Midbrain (tissue), 1 donor: ENCODE results near the gene KCNIP3.
A peak's percentile ranks its signal among the peaks of the same experiment; 100 is the strongest.

Experiments used
- DNase-seq: peaks from one replicate; lab custom pipeline; 2025; lab: John Stamatoyannopoulos, UW

Gene KCNIP3

GRCh38 chr2:95327861-95328260, 30.7 kb downstream of the KCNIP3 start:
- DNase-seq = no peak

DNA sequence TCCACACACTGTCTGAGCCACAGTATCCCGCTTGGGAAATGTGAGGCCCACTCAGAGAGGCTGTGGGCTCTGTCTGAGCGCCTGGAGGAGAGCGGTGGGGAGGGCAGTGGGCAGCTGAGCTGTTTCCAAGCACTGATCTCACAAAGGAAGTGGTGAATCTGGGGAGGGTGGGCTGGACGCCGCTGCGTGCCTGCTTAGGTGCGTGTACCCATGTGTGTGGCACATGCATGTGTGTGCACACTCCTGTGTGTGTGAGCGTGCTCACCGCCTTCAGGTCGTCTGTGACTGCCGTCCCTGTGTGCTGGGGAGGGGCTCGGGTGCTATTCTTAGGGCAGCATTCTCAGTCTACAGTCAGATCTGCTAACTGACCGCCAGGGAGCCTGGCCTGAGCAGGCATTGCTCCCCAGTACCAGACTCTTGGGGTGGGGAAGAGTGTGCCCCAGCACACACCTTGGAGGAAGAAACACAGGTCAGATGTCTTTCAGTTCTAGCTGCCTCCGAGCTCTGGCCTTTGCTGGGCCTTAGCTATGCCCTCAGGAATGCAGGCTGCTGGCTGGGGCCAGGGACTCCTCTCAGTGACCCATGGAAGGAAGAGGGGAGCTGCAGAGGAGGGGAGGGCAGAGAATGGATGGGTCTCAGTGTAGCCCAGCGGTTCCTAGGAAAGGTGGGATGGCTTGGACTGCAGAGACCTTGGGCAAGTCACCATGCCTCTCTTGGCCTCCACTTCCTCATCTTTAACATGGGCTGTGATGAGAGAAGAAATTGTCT, 31.4 kb downstream of the KCNIP3 start:
- no peak for DNase-seq

- DNase-seq = no peak
Measured at GRCh38 chr2:95329401-95329800, 32.3 kb downstream of the KCNIP3 start.

DNA sequence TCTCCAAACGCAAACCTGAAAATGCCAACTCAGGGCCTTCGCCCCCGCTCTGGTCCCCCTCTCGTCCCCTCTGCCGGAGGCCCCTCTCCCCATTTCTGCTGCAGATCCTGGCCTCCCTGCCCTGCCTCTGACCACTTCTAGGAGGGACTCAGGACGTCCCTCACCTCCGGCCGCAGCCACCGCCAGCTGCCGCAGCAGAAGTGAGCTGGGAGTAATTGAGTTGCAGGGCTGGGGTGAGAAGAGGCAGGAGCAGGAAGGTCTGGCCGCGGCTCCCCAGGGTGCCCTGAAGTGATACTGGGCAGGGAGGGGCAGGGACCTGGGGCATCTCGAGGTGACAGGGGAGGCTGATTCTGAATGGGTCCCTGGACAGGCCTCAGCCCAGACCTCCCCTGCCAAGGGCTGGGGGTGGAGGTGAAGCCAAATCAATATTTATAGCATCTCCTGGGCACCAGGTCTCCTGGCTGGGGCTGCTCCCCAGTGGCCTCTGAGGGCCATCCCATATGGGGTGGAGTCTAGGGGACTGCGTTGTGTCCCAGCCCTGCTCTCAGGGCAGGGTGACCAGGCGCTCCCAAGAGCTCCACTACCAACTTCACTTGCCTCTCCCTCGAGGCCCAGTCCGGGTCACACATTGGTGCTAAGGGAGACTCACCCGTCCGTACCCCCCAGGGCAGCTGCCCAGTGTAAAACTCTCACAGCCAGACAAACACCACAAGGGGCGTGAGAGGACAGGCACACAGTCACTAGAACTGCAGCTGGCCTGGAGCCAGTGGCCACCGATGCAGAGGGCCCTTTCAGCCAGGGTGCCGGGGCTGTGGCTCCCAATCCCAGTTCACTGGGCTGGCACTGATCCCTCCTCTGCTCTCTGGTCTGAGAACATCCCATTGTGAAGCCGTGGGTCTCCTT, 33.0 kb downstream of the KCNIP3 start:
- DNase-seq = peak; percentile 34

- no peak for DNase-seq
Measured at GRCh38 chr2:95330794-95331338, 33.7 kb downstream of the KCNIP3 start.

GRCh38 chr2:95331606-95332005, 34.5 kb downstream of the KCNIP3 start:
- no peak for DNase-seq

- no peak for DNase-seq
Measured at GRCh38 chr2:95332036-95332435, 34.9 kb downstream of the KCNIP3 start.

DNA sequence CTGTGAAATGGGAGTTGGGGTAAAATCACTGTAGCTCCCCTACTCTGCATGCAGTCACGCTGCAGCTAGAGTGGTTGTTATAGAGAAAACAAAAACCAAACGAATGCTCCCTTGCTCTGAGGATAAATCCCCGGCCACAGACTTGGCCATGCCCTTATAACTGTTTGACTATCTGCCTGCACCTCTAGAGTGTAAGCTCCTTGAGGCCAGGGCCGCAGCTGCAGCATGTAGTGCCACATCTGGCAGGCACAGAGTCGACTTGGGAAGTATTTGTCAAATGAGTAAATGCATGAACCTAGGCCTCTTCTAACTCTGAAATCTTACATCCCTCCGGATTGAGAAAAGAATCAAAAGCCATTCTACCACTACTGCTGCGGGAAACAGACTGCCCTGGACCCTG, 35.9 kb downstream of the KCNIP3 start:
- no peak for DNase-seq

DNA sequence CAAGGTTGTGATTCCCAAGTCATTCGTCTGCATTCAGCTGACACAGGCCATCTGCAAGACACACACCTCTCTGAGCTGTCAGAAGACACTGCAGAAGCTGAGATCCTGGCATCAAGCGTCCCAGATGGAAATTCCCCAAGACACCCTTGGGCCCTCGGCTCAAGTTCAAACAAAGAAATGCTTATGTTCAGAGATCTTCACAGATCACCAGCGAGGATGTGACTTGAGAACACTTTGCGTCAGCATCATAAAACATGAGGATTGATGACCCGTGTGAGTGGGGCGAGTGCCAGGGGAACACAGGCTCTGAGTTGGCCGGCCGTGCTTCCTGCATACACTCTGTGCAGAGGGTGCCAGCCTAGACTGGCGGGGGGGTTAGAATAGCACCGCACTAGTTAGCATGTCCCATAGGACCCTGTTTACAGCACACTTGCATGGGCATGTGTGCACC, 36.8 kb downstream of the KCNIP3 start:
- DNase-seq = no peak

- no peak for DNase-seq
Measured at GRCh38 chr2:95334916-95335641, 37.9 kb downstream of the KCNIP3 start.

DNA sequence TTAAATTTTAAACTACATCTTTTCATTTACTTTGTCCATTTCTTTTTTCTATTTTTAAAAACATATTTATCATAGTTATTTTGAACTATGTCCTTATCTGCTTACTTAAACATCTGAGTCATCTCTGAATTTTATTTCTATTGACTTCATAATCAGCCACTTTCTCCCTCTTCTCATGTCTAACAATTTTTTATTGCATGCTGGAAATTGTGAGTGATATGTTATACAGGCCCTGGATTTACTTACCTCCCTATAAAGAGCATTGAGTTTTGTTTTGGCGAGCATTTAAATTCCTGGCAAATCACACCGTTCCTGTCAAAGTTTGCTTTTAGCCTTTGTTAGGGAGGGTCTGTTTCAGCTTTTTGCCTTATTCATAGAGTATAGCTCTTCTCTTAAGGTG, 39.3 kb downstream of the KCNIP3 start:
- no peak for DNase-seq

- DNase-seq = no peak
Measured at GRCh38 chr2:95337829-95338228, 40.7 kb downstream of the KCNIP3 start.

DNA sequence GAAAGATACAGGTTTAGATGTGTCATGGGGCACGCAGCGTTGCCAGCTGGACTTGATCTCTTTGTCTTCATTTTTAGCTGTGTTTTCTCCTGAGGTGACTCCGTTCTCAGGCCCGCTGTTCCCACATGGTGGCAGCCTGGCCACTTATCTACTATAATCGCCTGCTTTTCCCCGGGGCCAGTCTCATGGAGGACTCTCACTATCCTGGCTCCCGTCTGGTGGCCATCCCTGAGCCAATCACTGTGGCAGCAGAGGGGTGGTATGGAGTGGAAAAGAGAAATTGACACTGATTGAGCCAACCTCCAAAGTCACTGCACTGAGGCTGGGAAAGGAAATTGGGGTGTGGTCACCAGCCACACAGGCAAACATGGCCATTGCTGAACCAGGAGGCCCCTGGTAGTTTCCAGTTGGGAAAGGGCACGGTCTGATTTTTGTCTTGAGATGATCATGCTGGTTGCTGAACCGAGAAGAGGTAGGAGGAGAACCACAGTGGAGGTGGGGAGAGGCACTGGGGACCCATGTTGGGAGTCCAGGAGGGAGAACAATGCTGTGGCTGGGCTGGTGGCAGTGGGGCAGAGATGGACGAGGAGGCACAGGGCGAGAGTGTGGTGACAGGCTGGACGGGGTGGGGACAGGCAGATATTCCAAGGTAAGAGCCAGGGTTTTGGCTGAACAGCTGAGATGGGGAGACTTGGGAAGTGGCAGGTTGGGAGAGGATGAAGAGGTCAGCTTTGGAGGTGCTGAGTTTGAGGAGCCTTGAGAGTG, 45.6 kb downstream of the KCNIP3 start:
- DNase-seq = no peak

GRCh38 chr2:95343429-95344214, 46.5 kb downstream of the KCNIP3 start:
- no peak for DNase-seq

DNA sequence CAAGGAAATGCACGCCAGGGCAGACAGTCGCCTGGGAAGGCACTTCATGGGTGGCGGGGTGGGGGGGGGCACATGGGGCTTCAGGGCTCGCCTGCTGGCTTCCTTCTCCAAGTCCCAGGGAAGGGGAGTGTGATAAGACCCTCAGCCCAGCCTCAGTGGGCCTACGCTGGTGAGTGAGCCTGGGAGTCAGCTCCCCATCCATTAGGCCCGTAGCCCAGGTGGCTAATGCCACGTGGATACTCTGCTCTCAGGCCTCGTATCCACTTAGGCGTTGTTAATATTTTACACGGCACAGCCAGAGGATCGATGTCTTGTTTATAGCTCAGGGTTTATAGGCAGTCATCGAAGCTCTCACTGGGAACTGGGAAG, 47.1 kb downstream of the KCNIP3 start:
- no peak for DNase-seq

- no peak for DNase-seq
Measured at GRCh38 chr2:95344656-95345055, 47.5 kb downstream of the KCNIP3 start.

- no peak for DNase-seq
Measured at GRCh38 chr2:95345081-95345562, 48.0 kb downstream of the KCNIP3 start.

DNA sequence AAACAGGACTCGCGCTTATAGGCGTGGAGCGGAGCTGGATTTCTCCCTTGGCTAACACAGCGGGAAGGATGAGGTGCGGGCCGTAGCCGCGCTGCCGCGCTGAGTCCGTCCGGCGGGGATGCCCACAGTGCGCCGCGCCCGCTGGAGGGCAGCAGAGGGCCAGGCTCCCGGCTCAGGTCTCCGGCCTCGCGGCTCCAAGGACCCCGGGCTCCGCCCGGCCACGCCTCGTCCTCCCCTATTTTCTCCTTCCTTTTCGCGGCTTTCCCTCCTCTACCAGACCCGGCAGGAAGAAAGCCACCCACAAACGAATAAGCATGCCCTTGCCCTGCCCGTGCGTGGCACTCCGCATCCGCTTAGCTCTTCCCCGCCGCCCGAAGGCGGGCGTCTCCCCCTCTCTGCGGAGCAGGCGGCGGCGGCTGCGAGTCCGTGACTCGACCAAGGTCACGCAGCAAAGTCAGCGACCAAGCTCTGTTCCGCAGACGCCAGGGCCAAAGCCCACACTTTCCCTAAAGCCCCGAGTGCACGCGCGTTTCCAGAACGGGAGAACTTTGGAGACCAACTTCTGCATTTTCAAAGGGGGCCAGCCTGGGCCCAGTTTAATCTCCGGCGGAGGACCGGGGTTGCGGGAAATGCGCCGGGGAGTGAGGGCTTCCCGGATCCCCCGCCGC, 48.5 kb downstream of the KCNIP3 start:
- peak; percentile 78 for DNase-seq

DNA sequence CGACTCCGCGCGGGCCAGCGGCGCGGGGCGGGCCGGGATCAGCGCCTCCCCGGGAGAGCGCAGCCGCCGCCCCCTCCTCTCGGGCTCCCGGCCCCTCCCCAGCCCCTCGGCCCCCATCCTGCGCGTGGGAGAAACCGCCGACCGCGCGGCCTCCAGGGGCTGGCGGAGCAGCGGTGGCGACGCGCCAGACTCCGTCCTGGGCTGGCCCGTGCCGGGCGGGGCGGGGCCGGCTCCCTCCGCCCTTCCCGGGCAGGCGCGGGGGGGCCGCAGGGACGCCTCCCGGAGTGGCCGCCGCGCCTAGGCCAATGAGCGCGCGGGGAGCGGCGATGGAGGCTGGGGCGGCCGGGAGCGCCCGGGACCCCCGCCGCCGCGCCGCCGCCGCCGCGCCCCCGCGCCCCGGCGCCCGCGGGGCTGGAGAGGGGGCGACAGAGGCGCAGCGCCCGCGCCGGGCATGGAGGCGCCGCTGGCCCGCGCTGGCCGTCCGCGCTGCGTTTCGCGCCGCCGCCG, 49.1 kb downstream of the KCNIP3 start:
- peak; percentile 19 for DNase-seq
